ENCODE measurements around the gene RAB3C. TPM values are rescaled to one million over a fixed set of nuclear protein-coding genes. Genes with fewer than 3 reads are reported as not detected.

Gene RAB3C
- total and polyA plus RNA-seq, 9 donors = 0.07 to 0.69 (median 0.21) TPM

GRCh38 chr5:58717303-58718007 is 134.6 kb downstream of the RAB3C start:
- no peaks in the 10 kb centered on the region for H3K27me3 ChIP-seq (ENCODE audit: control insufficient read depth, insufficient read depth, low read length)
- no peak overlapping the region for H3K4me3 ChIP-seq (ENCODE audit: low read length)
- H3K4me1 ChIP-seq (ENCODE audit: control insufficient read depth, insufficient read depth, low read length) = no peaks in the 10 kb centered on the region
- H3K27ac ChIP-seq (ENCODE audit: low read length) = no peak overlapping the region
- no peak for DNase-seq
- H3K9me3 ChIP-seq (replicated peaks; ENCODE audit: control insufficient read depth, low read depth, low read length) = no peaks in the 10 kb centered on the region
- WGBS (ENCODE audit: insufficient coverage) = 40% methylated on average over 3 of the region's 5 CpGs
- H3K36me3 ChIP-seq (ENCODE audit: control insufficient read depth, insufficient read depth, low read length) = no peaks in the 10 kb centered on the region

GRCh38 chr5:58718269-58718978 is 135.5 kb downstream of the RAB3C start:
- H3K9me3 ChIP-seq (replicated peaks; ENCODE audit: control insufficient read depth, low read depth, low read length) = no peaks in the 10 kb centered on the region
- H3K27me3 ChIP-seq (ENCODE audit: control insufficient read depth, insufficient read depth, low read length) = no peaks in the 10 kb centered on the region
- no peaks in the 10 kb centered on the region for H3K36me3 ChIP-seq (ENCODE audit: control insufficient read depth, insufficient read depth, low read length)
- H3K27ac ChIP-seq (ENCODE audit: low read length) = no peak overlapping the region
- WGBS (ENCODE audit: insufficient coverage) = no CpG with 5 or more reads among the region's 2 CpGs
- DNase-seq = peak; percentile 16
- no peaks in the 10 kb centered on the region for H3K4me1 ChIP-seq (ENCODE audit: control insufficient read depth, insufficient read depth, low read length)
- no peak overlapping the region for H3K4me3 ChIP-seq (ENCODE audit: low read length)

GRCh38 chr5:58722160-58722559 is 139.3 kb downstream of the RAB3C start:
- no peaks in the 10 kb centered on the region for H3K36me3 ChIP-seq (ENCODE audit: control insufficient read depth, insufficient read depth, low read length)
- no peaks in the 10 kb centered on the region for H3K27me3 ChIP-seq (ENCODE audit: control insufficient read depth, insufficient read depth, low read length)
- H3K4me1 ChIP-seq (ENCODE audit: control insufficient read depth, insufficient read depth, low read length) = no peaks in the 10 kb centered on the region
- WGBS (ENCODE audit: insufficient coverage) = no CpG with 5 or more reads among the region's 1 CpG
- H3K4me3 ChIP-seq (ENCODE audit: low read length) = no peak overlapping the region
- no peak overlapping the region for H3K27ac ChIP-seq (ENCODE audit: low read length)
- no peak for DNase-seq
- H3K9me3 ChIP-seq (replicated peaks; ENCODE audit: control insufficient read depth, low read depth, low read length) = no peaks in the 10 kb centered on the region

- Histone ChIP-seq H3K36me3 (ENCODE audit: control insufficient read depth, insufficient read depth, low read length) (no peaks in the 10 kb centered on the region), H3K27ac (ENCODE audit: low read length) (no peak overlapping the region), H3K27me3 (ENCODE audit: control insufficient read depth, insufficient read depth, low read length) (no peaks in the 10 kb centered on the region), H3K4me3 (ENCODE audit: low read length) (no peak overlapping the region), H3K4me1 (ENCODE audit: control insufficient read depth, insufficient read depth, low read length) (no peaks in the 10 kb centered on the region), H3K9me3 (replicated peaks; ENCODE audit: control insufficient read depth, low read depth, low read length) (no peaks in the 10 kb centered on the region)
- no CpG with 5 or more reads among the region's 2 CpGs for WGBS (ENCODE audit: insufficient coverage)
- DNase-seq = no peak
Measured at GRCh38 chr5:58724992-58725391, 142.1 kb downstream of the RAB3C start.

GRCh38 chr5:58731641-58732040 is 148.8 kb downstream of the RAB3C start:
- no peak overlapping the region for H3K4me3 ChIP-seq (ENCODE audit: low read length)
- no peaks in the 10 kb centered on the region for H3K27me3 ChIP-seq (ENCODE audit: control insufficient read depth, insufficient read depth, low read length)
- no peaks in the 10 kb centered on the region for H3K9me3 ChIP-seq (replicated peaks; ENCODE audit: control insufficient read depth, low read depth, low read length)
- no peak overlapping the region for H3K27ac ChIP-seq (ENCODE audit: low read length)
- H3K36me3 ChIP-seq (ENCODE audit: control insufficient read depth, insufficient read depth, low read length) = no peaks in the 10 kb centered on the region
- H3K4me1 ChIP-seq (ENCODE audit: control insufficient read depth, insufficient read depth, low read length) = no peaks in the 10 kb centered on the region
- no CpG with 5 or more reads among the region's 1 CpG for WGBS (ENCODE audit: insufficient coverage)
- DNase-seq = no peak

GRCh38 chr5:58735637-58736036 is 152.8 kb downstream of the RAB3C start:
- H3K4me1 ChIP-seq (ENCODE audit: control insufficient read depth, insufficient read depth, low read length) = no peaks in the 10 kb centered on the region
- no peak overlapping the region for H3K4me3 ChIP-seq (ENCODE audit: low read length)
- H3K9me3 ChIP-seq (replicated peaks; ENCODE audit: control insufficient read depth, low read depth, low read length) = no peaks in the 10 kb centered on the region
- no peak for DNase-seq
- no peak overlapping the region for H3K27ac ChIP-seq (ENCODE audit: low read length)
- no peaks in the 10 kb centered on the region for H3K27me3 ChIP-seq (ENCODE audit: control insufficient read depth, insufficient read depth, low read length)
- H3K36me3 ChIP-seq (ENCODE audit: control insufficient read depth, insufficient read depth, low read length) = no peaks in the 10 kb centered on the region
- WGBS (ENCODE audit: insufficient coverage) = no CpG with 5 or more reads among the region's 1 CpG

GRCh38 chr5:58736214-58736613 is 153.3 kb downstream of the RAB3C start:
- Histone ChIP-seq H3K27me3 (ENCODE audit: control insufficient read depth, insufficient read depth, low read length) (no peaks in the 10 kb centered on the region), H3K36me3 (ENCODE audit: control insufficient read depth, insufficient read depth, low read length) (no peaks in the 10 kb centered on the region), H3K4me1 (ENCODE audit: control insufficient read depth, insufficient read depth, low read length) (no peaks in the 10 kb centered on the region), H3K27ac (ENCODE audit: low read length) (no peak overlapping the region), H3K9me3 (replicated peaks; ENCODE audit: control insufficient read depth, low read depth, low read length) (no peaks in the 10 kb centered on the region), H3K4me3 (ENCODE audit: low read length) (no peak overlapping the region)
- DNase-seq = no peak
- 83% methylated on average over 3 of the region's 5 CpGs for WGBS (ENCODE audit: insufficient coverage)

GRCh38 chr5:58737671-58738070 is 154.8 kb downstream of the RAB3C start:
- no peak for DNase-seq
- no peak overlapping the region for H3K4me3 ChIP-seq (ENCODE audit: low read length)

GRCh38 chr5:58738336-58738735 is 155.5 kb downstream of the RAB3C start:
- no peaks in the 10 kb centered on the region for H3K9me3 ChIP-seq (replicated peaks; ENCODE audit: control insufficient read depth, low read depth, low read length)
- H3K4me3 ChIP-seq (ENCODE audit: low read length) = no peak overlapping the region
- WGBS (ENCODE audit: insufficient coverage) = 50% methylated on average over 2 of the region's 2 CpGs
- DNase-seq = peak; percentile 17
- no peaks in the 10 kb centered on the region for H3K27me3 ChIP-seq (ENCODE audit: control insufficient read depth, insufficient read depth, low read length)
- no peak overlapping the region for H3K27ac ChIP-seq (ENCODE audit: low read length)
- H3K4me1 ChIP-seq (ENCODE audit: control insufficient read depth, insufficient read depth, low read length) = no peaks in the 10 kb centered on the region
- H3K36me3 ChIP-seq (ENCODE audit: control insufficient read depth, insufficient read depth, low read length) = no peaks in the 10 kb centered on the region

More at GRCh38 chr5:58737671-58738070, 154.8 kb downstream of the RAB3C start:
- Histone ChIP-seq H3K4me1 (ENCODE audit: control insufficient read depth, insufficient read depth, low read length) (no peaks in the 10 kb centered on the region), H3K36me3 (ENCODE audit: control insufficient read depth, insufficient read depth, low read length) (no peaks in the 10 kb centered on the region), H3K9me3 (replicated peaks; ENCODE audit: control insufficient read depth, low read depth, low read length) (no peaks in the 10 kb centered on the region), H3K27me3 (ENCODE audit: control insufficient read depth, insufficient read depth, low read length) (no peaks in the 10 kb centered on the region), H3K27ac (ENCODE audit: low read length) (no peak overlapping the region)

- Histone ChIP-seq H3K9me3 (replicated peaks; ENCODE audit: control insufficient read depth, low read depth, low read length) (no peaks in the 10 kb centered on the region), H3K4me3 (ENCODE audit: low read length) (no peak overlapping the region), H3K27ac (ENCODE audit: low read length) (no peak overlapping the region), H3K36me3 (ENCODE audit: control insufficient read depth, insufficient read depth, low read length) (no peaks in the 10 kb centered on the region), H3K4me1 (ENCODE audit: control insufficient read depth, insufficient read depth, low read length) (no peaks in the 10 kb centered on the region), H3K27me3 (ENCODE audit: control insufficient read depth, insufficient read depth, low read length) (no peaks in the 10 kb centered on the region)
- WGBS (ENCODE audit: insufficient coverage) = 60% methylated on average over 1 of the region's 2 CpGs
- no peak for DNase-seq
Measured at GRCh38 chr5:58739051-58739450, 156.2 kb downstream of the RAB3C start.

Data from muscle of leg (tissue), 11 donors.